NT2/D1 (cell line): ENCODE results near the gene ZNF296.

Experiments
- DNase-seq: peaks from one replicate; pipeline ENCODE4 v3.0.0-alpha.2; 2011; ENCODE audit warnings: low read depth, low spot score
- H3K27me3 ChIP-seq: 2 replicates; pipeline ENCODE4 v1.6.0; 2011; ENCODE audit warnings: mild to moderate bottlenecking; ENCODE audit not compliant: insufficient read length, insufficient read depth
- H3K36me3 ChIP-seq: 2 replicates; pipeline ENCODE4 v1.6.1; 2011; ENCODE audit warnings: mild to moderate bottlenecking, low read length, mixed read lengths; ENCODE audit not compliant: insufficient read depth, insufficient read length
- H3K4me1 ChIP-seq: 2 replicates; pipeline ENCODE4 v1.5.1; 2011; ENCODE audit not compliant: insufficient read depth, insufficient read length
- H3K4me3 ChIP-seq: 2 replicates; pipeline ENCODE4 v1.5.1; 2011; ENCODE audit warnings: low read depth; ENCODE audit not compliant: insufficient read length
- H3K9ac ChIP-seq: 2 replicates; pipeline ENCODE4 v1.6.0; 2011; ENCODE audit warnings: low read depth; ENCODE audit not compliant: insufficient read length
- H3K9me3 ChIP-seq: 2 replicates; pipeline ENCODE4 v1.5.1; 2011; ENCODE audit warnings: mild to moderate bottlenecking, low read length; ENCODE audit not compliant: insufficient read depth
- SUZ12 ChIP-seq: IDR thresholded peaks from 2 replicates; pipeline ENCODE4 v1.6.1; 2011; ENCODE audit not compliant: insufficient read length, insufficient read depth; ENCODE audit errors: extremely low read depth
- YY1 ChIP-seq: IDR thresholded peaks from 2 replicates; pipeline ENCODE4 v1.6.1; 2011; ENCODE audit not compliant: insufficient read length, insufficient read depth
- ZNF274 ChIP-seq: IDR thresholded peaks from 2 replicates; pipeline ENCODE4 v1.6.1; 2011; ENCODE audit warnings: mild to moderate bottlenecking, low read depth, low read length

The ZNF296 gene

GRCh38 chr19:45095496-45096413, 19.5 kb upstream of the ZNF296 start:
- H3K4me1 ChIP-seq = peaks cover 25% of the 10 kb centered on the region
- H3K9ac ChIP-seq = no peak overlapping the region
- H3K9me3 ChIP-seq = no peaks in the 10 kb centered on the region
- no peak overlapping the region for H3K4me3 ChIP-seq
- no peaks in the 10 kb centered on the region for H3K27me3 ChIP-seq
- DNase-seq = no peak
- H3K36me3 ChIP-seq = peaks cover 36% of the 10 kb centered on the region
- TF ChIP-seq YY1 = no peak
- TF ChIP-seq SUZ12 = no peak
- TF ChIP-seq ZNF274 = no peak

- no peak overlapping the region for H3K9ac ChIP-seq
- H3K4me1 ChIP-seq = peaks cover 27% of the 10 kb centered on the region
- H3K27me3 ChIP-seq = no peaks in the 10 kb centered on the region
- DNase-seq = no peak
- H3K36me3 ChIP-seq = peaks cover 35% of the 10 kb centered on the region
- H3K9me3 ChIP-seq = no peaks in the 10 kb centered on the region
- H3K4me3 ChIP-seq = no peak overlapping the region
- TF ChIP-seq SUZ12 = no peak
- TF ChIP-seq ZNF274 = no peak
- no peak for TF ChIP-seq YY1
Measured at GRCh38 chr19:45094707-45095106, 18.4 kb upstream of the ZNF296 start.

DNA sequence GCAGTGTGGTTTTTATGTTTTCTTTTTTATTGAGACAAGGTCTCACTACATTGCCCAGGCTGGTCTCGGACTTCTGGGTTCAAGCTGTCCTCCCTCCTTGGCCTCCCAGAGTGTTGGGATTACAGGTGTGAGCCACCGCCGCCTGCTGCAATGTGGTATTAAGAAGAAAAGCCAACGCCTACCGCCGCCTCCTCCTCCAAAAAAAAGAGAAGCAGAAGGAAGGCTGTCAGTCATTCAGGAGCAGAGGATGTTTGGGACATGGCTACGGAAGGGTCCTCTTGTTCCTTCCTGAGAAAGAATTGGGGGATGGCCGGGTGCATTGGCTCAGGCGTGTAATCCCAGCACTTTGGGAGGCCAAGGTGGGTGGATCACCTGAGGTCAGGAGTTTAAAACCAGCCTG, 17.9 kb upstream of the ZNF296 start:
- H3K4me1 ChIP-seq = peaks cover 27% of the 10 kb centered on the region

GRCh38 chr19:45092747-45093678, 16.7 kb upstream of the ZNF296 start, which contains the start of gene PPP1R37:
PPP1R37 (plus strand) TSS chr19:45093179; CDS start chr19:45093326, 147 bp downstream.
- Histone ChIP-seq H3K9ac (peak within 1 kb of the TSS; percentile 86), H3K4me1 (peaks cover 18% of the 10 kb centered on the region), H3K9me3 (no peaks in the 10 kb centered on the region), H3K36me3 (peaks cover 34% of the 10 kb centered on the region), H3K4me3 (peak within 1 kb of the TSS; percentile 92), H3K27me3 (no peaks in the 10 kb centered on the region)
- TF ChIP-seq ZNF274 = no peak
- no peak for TF ChIP-seq YY1
- no peak for TF ChIP-seq SUZ12
- DNase-seq = peak; percentile 90

More for the DNA sequence above, 17.9 kb upstream of the ZNF296 start:
- Histone ChIP-seq H3K36me3 (peaks cover 30% of the 10 kb centered on the region), H3K27me3 (no peaks in the 10 kb centered on the region), H3K9ac (peak overlapping the region; percentile 86), H3K9me3 (no peaks in the 10 kb centered on the region), H3K4me3 (peak overlapping the region; percentile 92)
- TF ChIP-seq ZNF274 (no peak), YY1 (no peak), SUZ12 (no peak)
- DNase-seq = no peak

- Histone ChIP-seq H3K27me3 (no peaks in the 10 kb centered on the region), H3K4me3 (peak overlapping the region; percentile 61), H3K9me3 (no peaks in the 10 kb centered on the region), H3K36me3 (peaks cover 43% of the 10 kb centered on the region), H3K4me1 (peaks cover 7% of the 10 kb centered on the region), H3K9ac (peak overlapping the region; percentile 86)
- TF ChIP-seq SUZ12 (no peak), YY1 (no peak), ZNF274 (no peak)
- peak; percentile 96 for DNase-seq
Measured at GRCh38 chr19:45091031-45091923, 15.0 kb upstream of the ZNF296 start.

- TF ChIP-seq SUZ12 (no peak), ZNF274 (no peak)
- no peaks in the 10 kb centered on the region for H3K27me3 ChIP-seq
- no peaks in the 10 kb centered on the region for H3K9me3 ChIP-seq
- no peak overlapping the region for H3K9ac ChIP-seq
- H3K4me3 ChIP-seq = no peak overlapping the region
- DNase-seq = no peak
- H3K4me1 ChIP-seq = peaks cover 7% of the 10 kb centered on the region
- H3K36me3 ChIP-seq = peaks cover 40% of the 10 kb centered on the region
Measured at GRCh38 chr19:45090606-45091005, 14.3 kb upstream of the ZNF296 start.
